ENCODE data around the gene NUP188.
A peak's percentile ranks its signal among the peaks of the same experiment; 100 is the strongest.
"Not testable (repeated sequence)": the region's sequence is repeated elsewhere in the genome, so short reads cannot be mapped to it uniquely, and the experiment has no call there.

The NUP188 gene

GRCh38 chr9:128943832-128944620 is 3.5 kb upstream of the NUP188 start:
- no peak for DNase-seq

- not testable (repeated sequence) for DNase-seq
Measured at GRCh38 chr9:128944966-128945365, 2.5 kb upstream of the NUP188 start.

- DNase-seq: no peak
Measured at GRCh38 chr9:128945798-128946501, 1.5 kb upstream of the NUP188 start.

GRCh38 chr9:128946571-128947276 is 775 bp upstream of the NUP188 start:
- peak; percentile 3 for DNase-seq

GRCh38 chr9:128947277-128947526 is 297 bp upstream of the NUP188 start:
- no peak for DNase-seq

- not testable (repeated sequence) for DNase-seq
Measured at GRCh38 chr9:128961403-128961802, 13.9 kb downstream of the NUP188 start.

- DNase-seq: no peak
Measured at GRCh38 chr9:128969491-128969890, 22.0 kb downstream of the NUP188 start.

GRCh38 chr9:128972956-128973355 is 25.5 kb downstream of the NUP188 start:
- no peak for DNase-seq

GRCh38 chr9:128979111-128979510 is 31.6 kb downstream of the NUP188 start:
- DNase-seq: no peak

GRCh38 chr9:128983536-128983935 is 36.0 kb downstream of the NUP188 start:
- DNase-seq: no peak

GRCh38 chr9:128986671-128987070 is 39.2 kb downstream of the NUP188 start:
- no peak for DNase-seq

GRCh38 chr9:128987805-128988204 is 40.3 kb downstream of the NUP188 start:
- DNase-seq: no peak

GRCh38 chr9:128992995-128993394 is 45.5 kb downstream of the NUP188 start:
- DNase-seq: no peak

- no peak for DNase-seq
Measured at GRCh38 chr9:128995791-128996190, 48.3 kb downstream of the NUP188 start.

GRCh38 chr9:128998462-128998861 is 51.0 kb downstream of the NUP188 start:
- no peak for DNase-seq

GRCh38 chr9:128999581-129000206 is 52.2 kb downstream of the NUP188 start:
- no peak for DNase-seq

GRCh38 chr9:129001504-129002325 is 54.2 kb downstream of the NUP188 start:
- no peak for DNase-seq

- no peak for DNase-seq
Measured at GRCh38 chr9:129002992-129003391, 55.5 kb downstream of the NUP188 start.

- DNase-seq: not testable (repeated sequence)
Measured at GRCh38 chr9:129004173-129004572, 56.7 kb downstream of the NUP188 start.

GRCh38 chr9:129005336-129005997 is 58.0 kb downstream of the NUP188 start:
- no peak for DNase-seq

GRCh38 chr9:129006328-129007034 is 59.0 kb downstream of the NUP188 start:
- DNase-seq: peak; percentile 17

All from DMS153 (cell line).